ENCODE results near the gene GDPGP1.

GDPGP1 gene

DNA sequence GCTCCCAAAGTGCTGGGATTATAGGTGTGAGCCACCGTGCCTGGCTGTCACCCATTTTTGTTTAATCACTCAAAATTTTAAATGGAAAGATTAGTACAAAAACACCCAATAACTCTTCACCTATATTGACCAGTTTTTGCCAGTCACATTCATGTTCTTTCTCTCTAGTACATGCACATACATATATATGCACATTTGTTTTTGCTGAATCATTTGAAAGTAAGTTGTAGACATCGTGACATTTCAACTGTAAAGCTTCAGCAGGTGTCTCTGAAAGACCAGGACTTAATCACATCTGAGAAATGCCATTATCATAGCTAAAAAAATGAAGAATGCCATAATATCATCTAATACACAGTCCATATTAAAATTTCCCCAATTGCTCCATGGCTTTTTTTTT lies 39.4 kb upstream of the GDPGP1 start:
- H3K27me3 ChIP-seq (replicated peaks; ENCODE audit: control insufficient read depth, insufficient read depth, low read length), result no peaks in the 10 kb centered on the region
- DNase-seq (ENCODE audit: extremely low read depth, insufficient read length), result no peak
- H3K4me3 ChIP-seq (replicated peaks; ENCODE audit: low read depth, low read length), result no peak overlapping the region
- TF ChIP-seq CTCF (IDR thresholded peaks at IDR 0.05; ENCODE audit: insufficient read depth, low read length, poor library complexity, severe bottlenecking), result no peak
- no peaks in the 10 kb centered on the region; the same call in 1 of the 2 replicates for H3K36me3 ChIP-seq (ENCODE audit: control insufficient read depth, insufficient read depth, low read length)

DNA sequence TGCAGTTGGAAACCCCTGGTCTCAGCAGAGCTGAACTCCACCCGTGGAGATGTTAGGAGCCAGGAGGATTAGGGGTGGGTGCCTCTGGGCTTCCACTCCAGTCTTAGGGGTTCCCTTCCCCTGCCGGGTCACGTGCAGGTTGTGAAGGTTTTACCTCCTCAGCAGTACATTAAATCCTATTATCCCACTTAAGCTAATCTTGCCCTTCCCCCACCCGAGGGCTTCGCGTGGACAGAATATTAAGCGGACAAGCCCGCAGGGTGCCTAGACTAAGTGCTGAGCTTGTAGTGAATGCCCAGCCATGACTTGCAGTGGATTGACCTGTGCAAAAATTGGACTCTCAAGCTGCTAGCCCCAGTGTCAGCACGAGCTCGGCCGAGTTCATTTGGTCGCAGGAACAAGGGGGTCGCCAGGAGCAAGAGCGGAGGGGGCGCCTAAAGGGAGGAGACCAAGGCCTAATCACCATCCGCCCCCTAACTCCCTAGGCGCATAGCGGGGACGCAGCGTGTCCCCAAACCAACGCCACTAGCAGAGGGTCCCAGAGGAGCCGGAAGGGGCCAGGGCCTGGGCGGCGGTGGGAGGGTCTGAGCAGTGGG lies 33.4 kb upstream of the GDPGP1 start:
- TF ChIP-seq CTCF (IDR thresholded peaks at IDR 0.05; ENCODE audit: insufficient read depth, low read length, poor library complexity, severe bottlenecking), result no peak
- peaks cover 6% of the 10 kb centered on the region for H3K36me3 ChIP-seq (ENCODE audit: control insufficient read depth, insufficient read depth, low read length)
- H3K27me3 ChIP-seq (replicated peaks; ENCODE audit: control insufficient read depth, insufficient read depth, low read length), result no peaks in the 10 kb centered on the region
- H3K4me3 ChIP-seq (replicated peaks; ENCODE audit: low read depth, low read length), result peak overlapping the region; percentile 80
- no peak for DNase-seq (ENCODE audit: extremely low read depth, insufficient read length)

- DNase-seq (ENCODE audit: extremely low read depth, insufficient read length), result peak; percentile 78
- Histone ChIP-seq H3K36me3 (ENCODE audit: control insufficient read depth, insufficient read depth, low read length) (peaks cover 6% of the 10 kb centered on the region), H3K27me3 (replicated peaks; ENCODE audit: control insufficient read depth, insufficient read depth, low read length) (no peaks in the 10 kb centered on the region), H3K4me3 (replicated peaks; ENCODE audit: low read depth, low read length) (peak within 1 kb of the TSS; percentile 80)
- TF ChIP-seq CTCF (IDR thresholded peaks at IDR 0.05; ENCODE audit: insufficient read depth, low read length, poor library complexity, severe bottlenecking), result no peak
These were observed 32.7 kb upstream of the GDPGP1 start, which contains the start of gene SEMA4B for GRCh38 chr15:90201130-90201943. Gene SEMA4B (plus strand): TSS chr15:90201330. CDS start chr15:90201579, 249 bp downstream.

DNA sequence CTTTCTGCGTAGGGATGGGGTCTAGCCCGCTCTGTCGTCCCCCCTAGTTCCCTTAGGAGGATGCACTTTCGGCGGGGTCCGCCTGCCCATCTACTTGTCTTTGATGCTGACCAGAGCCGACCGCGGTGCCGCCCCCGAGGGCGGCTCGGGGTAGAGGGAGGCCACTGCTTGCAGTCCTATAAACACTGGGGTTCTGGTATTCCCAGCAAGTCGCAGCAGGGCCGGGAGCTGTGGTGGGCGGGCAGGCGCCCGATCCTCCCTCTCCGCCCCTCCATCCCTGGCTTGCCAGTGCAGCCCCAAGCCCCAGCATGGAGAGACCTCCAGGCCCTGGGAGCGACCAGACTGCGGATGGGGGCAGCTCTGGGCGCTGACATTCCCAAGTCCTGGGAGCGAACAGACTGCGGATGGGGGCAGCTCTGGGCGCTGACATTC lies 32.0 kb upstream of the GDPGP1 start:
- no peak for TF ChIP-seq CTCF (IDR thresholded peaks at IDR 0.05; ENCODE audit: insufficient read depth, low read length, poor library complexity, severe bottlenecking)
- Histone ChIP-seq H3K36me3 (ENCODE audit: control insufficient read depth, insufficient read depth, low read length) (peaks cover 6% of the 10 kb centered on the region), H3K27me3 (replicated peaks; ENCODE audit: control insufficient read depth, insufficient read depth, low read length) (no peaks in the 10 kb centered on the region), H3K4me3 (replicated peaks; ENCODE audit: low read depth, low read length) (peak overlapping the region; percentile 80)
- no peak for DNase-seq (ENCODE audit: extremely low read depth, insufficient read length)

DNA sequence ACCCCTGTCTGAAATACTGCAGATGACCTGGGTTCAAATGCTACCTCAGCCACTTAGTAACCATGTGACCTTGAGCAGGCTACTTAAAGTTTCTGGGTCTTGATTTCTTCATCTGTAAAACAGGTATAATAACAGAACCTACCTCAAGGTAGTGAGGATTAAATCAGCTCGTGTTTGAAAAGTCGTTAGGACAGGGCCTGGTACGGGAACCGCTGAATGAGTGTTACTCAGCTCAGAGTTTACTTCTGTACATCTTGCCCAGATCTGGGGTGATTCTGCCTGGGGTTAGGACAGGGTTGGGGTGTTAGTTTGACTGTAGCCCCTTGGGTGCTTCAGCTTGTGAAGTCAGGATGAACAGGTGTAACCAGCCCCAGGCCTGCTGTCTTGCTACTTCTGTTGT lies 31.1 kb upstream of the GDPGP1 start:
- DNase-seq (ENCODE audit: extremely low read depth, insufficient read length), result no peak
- no peak for TF ChIP-seq CTCF (IDR thresholded peaks at IDR 0.05; ENCODE audit: insufficient read depth, low read length, poor library complexity, severe bottlenecking)
- no peaks in the 10 kb centered on the region for H3K27me3 ChIP-seq (replicated peaks; ENCODE audit: control insufficient read depth, insufficient read depth, low read length)
- H3K4me3 ChIP-seq (replicated peaks; ENCODE audit: low read depth, low read length), result no peak overlapping the region
- peaks cover 6% of the 10 kb centered on the region for H3K36me3 ChIP-seq (ENCODE audit: control insufficient read depth, insufficient read depth, low read length)

Data from GM06990 (cell line).